Mucosa of stomach (tissue), 1 donor: ENCODE results near the gene NPAS3.

ENCODE experiments used
- H3K27me3 ChIP-seq: one replicate; pipeline ENCODE4 v1.7.0; 2013; ENCODE audit warnings: mild to moderate bottlenecking, low read length; ENCODE audit not compliant: control insufficient read depth, insufficient read depth
- H3K36me3 ChIP-seq: one replicate; pipeline ENCODE4 v1.7.0; 2013; ENCODE audit warnings: low read length; ENCODE audit not compliant: control insufficient read depth, insufficient read depth
- H3K4me1 ChIP-seq: one replicate; pipeline ENCODE4 v1.7.0; 2013; ENCODE audit warnings: mild to moderate bottlenecking, low read length; ENCODE audit not compliant: control insufficient read depth, insufficient read depth
- H3K4me3 ChIP-seq: one replicate; pipeline ENCODE4 v1.7.0; 2013; ENCODE audit warnings: low read length
- H3K9ac ChIP-seq: one replicate; pipeline ENCODE4 v1.7.0; 2013; ENCODE audit warnings: mild to moderate bottlenecking, low read length, moderate library complexity
- H3K9me3 ChIP-seq: one replicate; pipeline ENCODE4 v1.7.0; 2013; ENCODE audit warnings: mild to moderate bottlenecking, low read length, moderate library complexity; ENCODE audit not compliant: control insufficient read depth
- donor health status: Pancreatic carcinoma.

The NPAS3 gene

DNA sequence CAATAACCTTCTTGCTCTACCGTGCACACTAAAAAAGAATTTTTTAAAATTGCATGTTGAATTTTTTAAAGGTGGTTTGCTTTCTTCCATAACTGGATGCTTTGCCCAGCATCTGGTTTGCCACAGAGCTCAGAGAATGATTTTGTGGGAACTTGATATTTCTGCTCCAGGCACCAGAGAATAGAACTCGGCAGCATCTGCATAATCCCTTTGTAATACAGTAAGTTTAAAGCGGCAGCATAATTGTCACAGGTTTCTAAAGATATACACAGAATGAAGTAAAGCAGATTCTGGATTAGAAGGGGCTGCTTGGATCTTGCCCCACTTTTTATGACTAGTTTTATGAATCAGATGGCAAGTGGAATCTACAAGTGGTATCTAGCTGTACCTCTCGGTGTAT is 352.0 kb downstream of the NPAS3 start:
- H3K9me3 ChIP-seq: no peaks in the 10 kb centered on the region
- no peaks in the 10 kb centered on the region for H3K4me1 ChIP-seq

GRCh38 chr14:33291529-33292104 is 352.9 kb downstream of the NPAS3 start:
- Histone ChIP-seq H3K4me3 (no peak overlapping the region), H3K27me3 (no peaks in the 10 kb centered on the region), H3K9me3 (no peaks in the 10 kb centered on the region), H3K9ac (no peak overlapping the region), H3K36me3 (no peaks in the 10 kb centered on the region), H3K4me1 (no peaks in the 10 kb centered on the region)

More for the DNA sequence above, 352.0 kb downstream of the NPAS3 start:
- Histone ChIP-seq H3K9ac (no peak overlapping the region), H3K4me3 (no peak overlapping the region), H3K36me3 (no peaks in the 10 kb centered on the region), H3K27me3 (no peaks in the 10 kb centered on the region)

GRCh38 chr14:33294419-33294818 is 355.7 kb downstream of the NPAS3 start:
- no peaks in the 10 kb centered on the region for H3K9me3 ChIP-seq
- no peaks in the 10 kb centered on the region for H3K4me1 ChIP-seq
- H3K9ac ChIP-seq: no peak overlapping the region
- no peaks in the 10 kb centered on the region for H3K36me3 ChIP-seq
- no peaks in the 10 kb centered on the region for H3K27me3 ChIP-seq
- no peak overlapping the region for H3K4me3 ChIP-seq

GRCh38 chr14:33297565-33297964 is 358.9 kb downstream of the NPAS3 start:
- no peak overlapping the region for H3K9ac ChIP-seq
- no peak overlapping the region for H3K4me3 ChIP-seq
- H3K9me3 ChIP-seq: no peaks in the 10 kb centered on the region
- H3K4me1 ChIP-seq: no peaks in the 10 kb centered on the region
- no peaks in the 10 kb centered on the region for H3K36me3 ChIP-seq
- H3K27me3 ChIP-seq: no peaks in the 10 kb centered on the region

DNA sequence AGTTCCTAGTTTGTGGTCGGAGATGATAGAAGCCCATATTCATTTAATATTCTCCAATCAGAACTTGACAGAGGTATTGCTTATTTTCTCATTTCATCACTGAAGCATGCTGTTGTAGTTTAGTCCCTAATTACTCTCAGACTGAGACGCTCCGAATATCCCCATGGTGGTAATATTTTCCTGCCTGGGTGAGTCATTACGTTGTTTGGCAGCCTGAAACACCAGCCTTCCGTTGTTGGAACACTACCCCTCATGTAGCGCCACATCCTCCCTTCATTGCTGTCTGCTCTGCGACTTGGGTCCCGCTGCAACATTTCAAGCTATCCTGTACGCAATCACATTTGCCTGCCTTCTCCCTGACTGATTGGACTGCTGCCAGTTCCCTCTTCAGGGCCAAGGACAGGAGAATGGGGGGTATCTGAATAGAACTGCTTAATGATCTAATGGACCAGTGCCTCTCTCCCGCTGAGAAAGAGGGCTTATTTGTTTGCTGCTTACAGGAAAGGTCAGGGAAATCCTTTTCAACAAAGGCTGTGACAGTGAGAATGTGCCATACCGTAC is 369.1 kb downstream of the NPAS3 start:
- Histone ChIP-seq H3K4me3 (no peak overlapping the region), H3K4me1 (no peaks in the 10 kb centered on the region), H3K9ac (no peak overlapping the region), H3K36me3 (no peaks in the 10 kb centered on the region), H3K9me3 (no peaks in the 10 kb centered on the region), H3K27me3 (no peaks in the 10 kb centered on the region)

DNA sequence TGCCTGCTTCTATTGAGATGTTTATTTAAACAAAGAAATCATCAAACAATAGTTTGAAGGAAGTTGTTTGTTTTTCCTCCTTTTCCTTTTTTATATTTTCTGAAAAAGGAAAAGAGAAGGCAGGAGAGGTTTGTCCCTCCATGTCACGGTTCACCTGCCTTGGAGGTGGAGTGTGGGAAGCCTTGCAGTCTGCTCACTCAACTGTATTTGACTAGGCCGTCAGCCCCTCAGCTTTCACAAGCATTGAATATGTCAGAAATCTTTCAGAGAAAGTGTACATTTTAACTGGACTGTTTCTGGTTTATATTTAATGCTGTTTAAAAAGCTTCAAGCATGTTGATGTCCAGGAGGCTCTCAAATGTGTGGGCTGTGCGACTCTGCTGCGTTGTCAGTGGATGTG is 370.4 kb downstream of the NPAS3 start:
- no peak overlapping the region for H3K9ac ChIP-seq
- peaks cover 4% of the 10 kb centered on the region for H3K27me3 ChIP-seq
- H3K4me3 ChIP-seq: no peak overlapping the region
- no peaks in the 10 kb centered on the region for H3K36me3 ChIP-seq
- H3K9me3 ChIP-seq: no peaks in the 10 kb centered on the region
- no peaks in the 10 kb centered on the region for H3K4me1 ChIP-seq

DNA sequence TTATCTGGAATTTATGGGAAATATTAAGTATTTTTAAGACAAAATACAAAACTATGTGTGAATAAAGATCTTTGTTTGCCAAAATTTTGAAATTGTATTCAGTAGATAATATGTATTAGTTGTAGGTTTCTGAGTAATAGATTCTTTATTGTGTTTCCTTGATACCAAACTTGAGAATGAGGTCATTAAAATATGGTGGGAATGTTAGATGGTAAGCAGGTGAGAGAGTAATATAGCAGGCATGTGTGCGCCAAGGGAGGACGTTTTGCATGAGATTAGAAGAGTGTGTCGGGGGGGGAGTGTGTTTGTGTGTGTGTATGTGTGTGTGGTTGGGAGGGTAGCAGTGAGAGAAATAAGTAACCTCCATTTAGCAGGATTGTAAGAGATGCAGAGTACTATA is 376.5 kb downstream of the NPAS3 start:
- H3K36me3 ChIP-seq: no peaks in the 10 kb centered on the region
- peaks cover 9% of the 10 kb centered on the region for H3K27me3 ChIP-seq
- peaks cover 4% of the 10 kb centered on the region for H3K4me1 ChIP-seq
- H3K4me3 ChIP-seq: no peak overlapping the region
- no peaks in the 10 kb centered on the region for H3K9me3 ChIP-seq
- H3K9ac ChIP-seq: no peak overlapping the region

GRCh38 chr14:33315721-33316120 is 377.0 kb downstream of the NPAS3 start:
- Histone ChIP-seq H3K9ac (no peak overlapping the region), H3K4me1 (peaks cover 4% of the 10 kb centered on the region), H3K36me3 (no peaks in the 10 kb centered on the region), H3K4me3 (no peak overlapping the region), H3K27me3 (peaks cover 9% of the 10 kb centered on the region), H3K9me3 (no peaks in the 10 kb centered on the region)

- Histone ChIP-seq H3K4me1 (peaks cover 4% of the 10 kb centered on the region), H3K4me3 (no peak overlapping the region), H3K9ac (no peak overlapping the region), H3K9me3 (no peaks in the 10 kb centered on the region), H3K27me3 (peaks cover 9% of the 10 kb centered on the region), H3K36me3 (no peaks in the 10 kb centered on the region)
Observed at GRCh38 chr14:33317675-33318074, 379.0 kb downstream of the NPAS3 start.

- no peak overlapping the region for H3K9ac ChIP-seq
- no peaks in the 10 kb centered on the region for H3K36me3 ChIP-seq
- no peaks in the 10 kb centered on the region for H3K4me1 ChIP-seq
- H3K4me3 ChIP-seq: no peak overlapping the region
- H3K9me3 ChIP-seq: no peaks in the 10 kb centered on the region
- H3K27me3 ChIP-seq: no peaks in the 10 kb centered on the region
Observed at GRCh38 chr14:33323979-33324378, 385.3 kb downstream of the NPAS3 start.

GRCh38 chr14:33331176-33331949 is 392.7 kb downstream of the NPAS3 start:
- Histone ChIP-seq H3K9ac (no peak overlapping the region), H3K4me3 (no peak overlapping the region), H3K27me3 (no peaks in the 10 kb centered on the region), H3K4me1 (no peaks in the 10 kb centered on the region), H3K9me3 (no peaks in the 10 kb centered on the region), H3K36me3 (no peaks in the 10 kb centered on the region)

GRCh38 chr14:33332497-33332896 is 393.8 kb downstream of the NPAS3 start:
- Histone ChIP-seq H3K36me3 (no peaks in the 10 kb centered on the region), H3K4me1 (no peaks in the 10 kb centered on the region), H3K4me3 (no peak overlapping the region), H3K9ac (no peak overlapping the region), H3K27me3 (no peaks in the 10 kb centered on the region), H3K9me3 (no peaks in the 10 kb centered on the region)
